ENCODE data around the gene ADGRD1. TPM values are rescaled to one million over a fixed set of nuclear protein-coding genes. Genes with fewer than 3 reads are reported as not detected.
A peak's percentile ranks its signal among the peaks of the same experiment; 100 is the strongest.
"Not testable (repeated sequence)": the region's sequence is repeated elsewhere in the genome, so short reads cannot be mapped to it uniquely, and the experiment has no call there.

ADGRD1 gene
- 0.37 TPM for polyA plus RNA-seq (2013, experiment 1 of 2; ENCODE audit: insufficient read length)
- polyA plus RNA-seq (2013, experiment 2 of 2; ENCODE audit: insufficient read length): 0.49 TPM

GRCh38 chr12:130953771-130954543, at the start of gene ADGRD1:
ADGRD1 (plus strand) TSS chr12:130953907; CDS start chr12:130954466, 559 bp downstream.
- peak; percentile 33 for DNase-seq

GRCh38 chr12:130904064-130904463, 49.6 kb upstream of the ADGRD1 start:
- DNase-seq: no peak

GRCh38 chr12:130904936-130905455, 48.7 kb upstream of the ADGRD1 start:
- not testable (repeated sequence) for DNase-seq

- no peak for DNase-seq
Measured at GRCh38 chr12:130909111-130909510, 44.6 kb upstream of the ADGRD1 start.

- no peak for DNase-seq
Measured at GRCh38 chr12:130911193-130911592, 42.5 kb upstream of the ADGRD1 start.

GRCh38 chr12:130911933-130912332, 41.8 kb upstream of the ADGRD1 start:
- DNase-seq: no peak

GRCh38 chr12:130916241-130916911, 37.3 kb upstream of the ADGRD1 start:
- peak; percentile 46 for DNase-seq

- no peak for DNase-seq
Measured at GRCh38 chr12:130917607-130918006, 36.1 kb upstream of the ADGRD1 start.

GRCh38 chr12:130919086-130919485, 34.6 kb upstream of the ADGRD1 start:
- no peak for DNase-seq

- DNase-seq: no peak
Measured at GRCh38 chr12:130920119-130920703, 33.5 kb upstream of the ADGRD1 start.

- peak; percentile 39 for DNase-seq
Measured at GRCh38 chr12:130920723-130921381, 32.9 kb upstream of the ADGRD1 start.

GRCh38 chr12:130922511-130922953, 31.2 kb upstream of the ADGRD1 start:
- no peak for DNase-seq

GRCh38 chr12:130924966-130925665, 28.6 kb upstream of the ADGRD1 start:
- no peak for DNase-seq

- no peak for DNase-seq
Measured at GRCh38 chr12:130925666-130926015, 28.1 kb upstream of the ADGRD1 start.

- DNase-seq: no peak
Measured at GRCh38 chr12:130929363-130929762, 24.3 kb upstream of the ADGRD1 start.

- DNase-seq: peak; percentile 15
Measured at GRCh38 chr12:130932061-130932930, 21.4 kb upstream of the ADGRD1 start.

- no peak for DNase-seq
Measured at GRCh38 chr12:130933269-130933995, 20.3 kb upstream of the ADGRD1 start.

- no peak for DNase-seq
Measured at GRCh38 chr12:130934753-130935152, 19.0 kb upstream of the ADGRD1 start.

GRCh38 chr12:130936561-130936960, 17.1 kb upstream of the ADGRD1 start:
- DNase-seq: no peak

GRCh38 chr12:130937063-130937462, 16.6 kb upstream of the ADGRD1 start:
- no peak for DNase-seq
